Fibroblast of skin of left biceps (primary cell): Measurements from ENCODE around the gene SLC17A9.

ENCODE experiments used
- DNase-seq, 2 experiments: peaks; one replicate each; pipeline ENCODE4 v3.0.0-alpha.2; 2013; ENCODE audit warnings: low read depth in 2 of 2

The SLC17A9 gene

DNA sequence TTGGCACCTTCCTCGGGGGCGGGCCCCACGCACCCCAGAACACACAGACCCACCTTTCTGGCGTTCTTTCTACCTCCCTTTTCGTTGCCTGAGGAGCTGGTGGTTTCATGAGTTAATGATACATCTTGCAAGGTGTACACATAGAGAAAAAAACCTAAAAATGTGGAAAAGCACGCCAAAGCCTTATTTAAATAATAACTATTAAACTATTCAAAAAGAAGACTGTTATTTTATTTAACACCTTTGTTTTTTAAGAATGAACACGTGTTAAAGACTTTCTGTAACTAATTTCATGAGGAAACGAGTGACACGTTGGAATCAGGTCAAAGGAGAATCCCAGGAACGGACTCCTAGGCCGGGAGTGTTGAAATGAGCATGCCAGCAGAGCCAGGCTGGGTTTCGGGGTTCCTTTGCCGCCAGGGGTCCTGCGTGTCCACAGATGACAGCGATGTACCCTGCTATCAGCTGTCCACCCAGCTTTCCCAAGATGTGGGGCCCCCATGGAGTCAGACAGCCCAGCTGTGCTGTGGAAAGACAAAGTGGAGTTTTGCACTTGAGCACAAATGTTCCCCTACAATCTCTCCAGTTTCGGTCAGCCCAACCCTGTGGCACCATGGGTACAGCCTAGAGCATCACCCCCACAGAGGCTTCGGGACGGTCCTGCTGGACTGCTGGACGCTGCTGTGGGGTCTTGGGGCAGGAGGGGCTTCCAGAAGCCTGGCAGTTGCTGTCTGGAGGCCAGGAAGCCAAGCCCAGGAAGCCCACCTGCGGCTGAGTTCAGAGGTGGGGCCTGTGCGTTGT, 16.1 kb downstream of the SLC17A9 start:
- no peak for DNase-seq

DNA sequence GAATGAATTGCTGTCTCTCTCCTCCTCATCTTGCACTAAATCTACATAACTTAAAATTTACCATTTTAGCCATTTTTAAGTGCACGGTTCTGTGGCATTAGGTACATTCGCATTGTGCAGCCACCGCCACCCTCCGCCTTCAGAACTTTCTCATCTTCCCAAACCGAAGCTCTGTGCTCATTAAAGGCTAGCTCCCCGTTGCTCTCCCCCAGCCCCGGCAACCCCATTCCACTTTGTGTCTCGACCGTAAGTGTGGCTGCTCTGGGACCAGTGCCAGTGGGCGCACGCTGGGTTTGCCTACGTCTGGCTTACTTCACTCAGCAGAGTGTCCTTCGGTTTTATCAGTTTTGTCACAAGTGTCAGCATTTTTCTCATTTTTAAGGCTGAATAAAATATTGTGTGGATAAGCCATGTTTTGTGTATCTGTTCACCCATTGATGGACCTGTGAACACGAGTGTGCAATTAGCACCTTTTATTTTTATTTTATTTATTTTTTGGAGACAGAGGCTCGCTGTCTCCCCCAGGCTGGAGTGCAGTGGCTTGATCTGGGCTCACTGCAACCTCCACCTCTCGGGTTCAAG, 16.8 kb downstream of the SLC17A9 start:
- DNase-seq = no peak

DNA sequence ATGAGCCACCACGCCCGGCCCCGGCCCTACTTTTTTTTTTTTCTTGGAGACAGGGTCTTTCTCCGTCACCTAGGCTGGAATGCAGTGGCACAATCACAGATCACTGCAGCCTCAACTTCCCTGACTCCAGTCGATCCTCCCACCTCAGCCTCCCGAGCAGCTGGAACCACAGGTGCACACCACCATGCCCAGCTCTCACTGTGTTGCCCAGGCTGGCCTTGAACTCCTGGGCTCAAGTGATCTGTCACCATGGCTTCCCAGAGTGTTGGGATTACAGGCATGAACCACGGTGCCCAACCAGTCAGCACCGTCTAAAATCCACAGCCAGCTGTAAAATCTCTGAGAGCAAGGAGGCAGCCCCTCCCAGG, 17.4 kb downstream of the SLC17A9 start:
- DNase-seq = no peak

DNA sequence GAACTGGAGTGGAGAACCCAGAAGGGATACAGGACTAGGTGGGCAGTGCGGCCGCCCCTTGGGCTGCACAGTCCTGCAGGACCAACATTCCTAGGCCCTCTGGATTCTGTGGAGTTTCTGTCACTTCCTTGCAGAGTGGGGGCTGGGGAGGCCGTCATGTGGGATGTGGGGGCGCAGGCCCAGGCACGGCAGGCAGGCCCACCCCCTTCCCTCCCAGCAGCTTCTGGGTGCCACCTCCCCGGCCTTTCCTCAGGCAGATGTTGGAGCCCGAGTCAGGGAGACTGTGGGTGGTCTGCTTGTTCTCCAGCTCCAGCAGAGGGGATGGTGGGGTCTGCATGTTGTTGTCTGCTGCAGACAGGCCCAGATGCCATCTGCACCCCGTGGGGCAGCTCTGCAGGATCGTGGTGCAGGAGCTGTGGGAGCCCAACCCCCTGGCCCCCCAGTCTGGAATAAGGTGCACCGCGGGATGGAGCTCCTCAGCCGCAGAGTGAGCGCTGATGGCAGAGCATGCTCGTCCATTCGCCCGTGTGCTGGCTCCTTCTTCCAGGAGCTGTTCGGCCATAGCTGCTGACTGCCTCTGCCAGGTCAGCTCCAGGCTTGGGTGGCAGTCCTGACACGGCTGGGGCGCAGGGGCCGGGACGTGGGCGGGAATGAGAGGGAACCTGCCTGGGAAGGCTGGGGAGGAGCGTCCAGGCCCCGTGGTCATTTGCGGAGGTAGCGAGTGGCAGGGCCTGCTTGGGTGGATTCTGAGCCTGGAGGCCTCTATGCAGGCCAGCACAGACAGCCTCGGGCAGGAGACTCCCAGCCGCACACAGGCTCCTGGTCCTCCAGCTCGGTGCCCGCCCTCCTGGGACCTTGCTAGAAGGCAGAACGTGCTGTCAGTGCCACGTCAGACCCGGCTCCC, 18.1 kb downstream of the SLC17A9 start:
- no peak for DNase-seq

DNA sequence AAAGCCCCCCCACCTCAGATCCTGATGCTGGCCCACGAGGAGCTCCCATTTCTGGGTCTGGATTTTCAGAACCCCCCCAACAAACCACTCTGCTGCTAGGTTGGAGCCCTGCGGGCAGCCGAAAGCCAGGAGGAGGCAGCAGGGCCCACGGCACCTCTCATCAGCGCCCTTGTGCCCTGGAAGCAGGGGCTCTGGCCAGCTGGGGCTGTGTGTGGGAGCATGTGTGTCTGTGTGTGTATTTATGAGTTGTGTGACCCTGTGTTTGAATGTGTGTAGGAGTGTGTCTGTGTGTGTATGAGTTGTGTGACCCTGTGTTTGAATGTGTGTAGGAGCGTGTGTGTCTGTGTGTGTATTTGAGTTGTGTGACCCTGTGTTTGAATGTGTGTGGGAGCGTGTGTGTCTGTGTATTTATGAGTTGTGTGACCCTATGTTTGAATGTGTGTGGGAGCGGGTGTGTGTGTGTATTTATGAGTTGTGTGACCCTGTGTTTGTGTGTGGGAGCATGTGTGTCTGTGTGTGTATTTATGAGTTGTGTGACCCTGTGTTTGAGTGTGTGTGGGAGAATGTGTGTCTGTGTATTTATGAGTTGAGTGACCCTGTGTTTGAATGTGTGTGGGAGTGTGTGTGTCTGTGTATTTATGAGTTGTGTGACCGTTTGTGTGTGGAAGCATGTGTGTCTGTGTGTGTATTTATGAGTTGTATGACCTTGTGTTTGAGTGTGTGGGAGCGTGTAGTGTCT, 18.9 kb downstream of the SLC17A9 start:
- no peak for DNase-seq

DNA sequence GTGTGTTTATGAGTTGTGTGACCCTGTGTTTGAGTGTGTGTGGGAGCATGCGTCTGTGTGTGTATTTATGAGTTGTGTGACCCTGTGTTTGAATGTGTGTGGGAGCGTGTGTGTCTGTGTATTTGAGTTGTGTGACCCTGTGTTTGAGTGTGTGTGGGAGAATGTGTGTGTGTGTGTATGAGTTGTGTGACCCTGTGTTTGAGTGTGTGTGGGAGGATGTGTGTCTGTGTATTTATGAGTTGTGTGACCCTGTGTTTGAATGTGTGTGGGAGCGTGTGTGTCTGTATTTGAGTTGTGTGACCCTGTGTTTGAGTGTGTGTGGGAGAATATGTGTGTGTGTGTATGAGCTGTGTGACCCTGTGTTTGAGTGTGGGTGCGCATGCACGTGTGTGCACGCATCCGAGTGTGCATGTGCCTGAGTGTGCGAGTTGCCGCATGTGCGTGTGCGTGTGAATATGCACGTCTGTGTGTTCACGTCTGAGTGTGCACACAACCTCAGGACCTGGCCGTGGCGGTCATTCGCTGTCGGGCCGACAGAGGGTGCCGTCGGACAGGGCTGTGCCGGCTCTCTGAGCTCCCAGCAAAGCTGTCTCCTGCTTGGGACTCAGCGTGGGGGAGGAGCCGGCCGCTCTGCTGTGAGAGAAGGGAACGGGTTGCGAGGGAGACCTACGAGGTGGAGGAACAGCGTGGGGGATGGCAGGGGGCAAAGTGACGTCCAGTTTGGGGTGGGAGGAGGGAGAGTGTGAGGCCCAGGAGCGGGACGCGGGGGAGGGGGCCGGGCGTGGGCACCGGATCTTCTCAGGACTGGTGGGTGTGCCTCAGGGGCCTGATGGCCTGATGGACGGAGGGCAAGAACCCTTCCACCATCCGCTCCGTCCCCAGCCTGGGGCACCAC, 19.7 kb downstream of the SLC17A9 start:
- DNase-seq = peak; percentile 17 to 31

DNA sequence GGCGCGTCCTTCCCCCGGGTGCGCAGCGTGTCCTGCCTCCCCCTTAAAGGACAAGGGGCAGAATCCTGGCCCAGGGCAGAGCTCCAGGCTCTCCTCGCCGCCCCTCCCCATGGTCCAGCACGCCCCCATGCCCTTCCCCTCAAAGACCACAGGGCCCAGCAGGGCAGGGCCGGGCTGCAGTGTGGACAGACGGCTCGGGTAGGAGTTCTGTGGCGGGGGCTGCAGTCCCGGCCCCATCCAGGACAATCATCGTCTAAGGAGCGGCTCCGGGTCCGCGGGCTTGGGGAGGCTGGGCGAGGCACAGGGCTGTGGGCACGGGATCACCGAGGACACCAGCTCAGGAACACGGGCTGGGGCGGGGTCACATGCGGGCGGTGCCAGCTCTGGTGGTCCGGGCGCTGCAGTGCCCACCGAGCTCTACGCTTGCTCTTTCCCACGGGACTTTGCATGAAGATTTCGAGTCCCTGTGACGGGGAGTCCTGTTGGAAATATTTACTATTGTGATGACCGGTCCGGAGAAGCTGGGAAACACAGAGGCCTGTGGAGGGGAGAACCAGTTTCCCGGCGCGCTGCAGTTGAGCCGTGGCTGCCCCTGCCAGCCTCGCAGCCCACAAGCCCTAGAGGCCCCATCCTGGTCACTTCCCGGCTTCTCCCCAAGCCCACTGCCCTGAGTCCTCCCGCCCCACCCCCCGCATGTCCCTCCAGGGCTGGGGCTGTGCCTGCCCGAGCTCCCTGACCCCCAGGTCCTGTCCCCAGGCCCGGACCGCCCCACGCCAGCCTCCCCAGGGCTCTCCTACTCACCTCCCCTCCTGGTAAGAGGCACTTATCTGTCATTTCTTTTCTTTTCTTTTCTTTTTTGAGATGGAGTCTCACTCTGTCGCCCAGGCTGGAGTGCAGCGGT, 20.6 kb downstream of the SLC17A9 start:
- DNase-seq = no peak

DNA sequence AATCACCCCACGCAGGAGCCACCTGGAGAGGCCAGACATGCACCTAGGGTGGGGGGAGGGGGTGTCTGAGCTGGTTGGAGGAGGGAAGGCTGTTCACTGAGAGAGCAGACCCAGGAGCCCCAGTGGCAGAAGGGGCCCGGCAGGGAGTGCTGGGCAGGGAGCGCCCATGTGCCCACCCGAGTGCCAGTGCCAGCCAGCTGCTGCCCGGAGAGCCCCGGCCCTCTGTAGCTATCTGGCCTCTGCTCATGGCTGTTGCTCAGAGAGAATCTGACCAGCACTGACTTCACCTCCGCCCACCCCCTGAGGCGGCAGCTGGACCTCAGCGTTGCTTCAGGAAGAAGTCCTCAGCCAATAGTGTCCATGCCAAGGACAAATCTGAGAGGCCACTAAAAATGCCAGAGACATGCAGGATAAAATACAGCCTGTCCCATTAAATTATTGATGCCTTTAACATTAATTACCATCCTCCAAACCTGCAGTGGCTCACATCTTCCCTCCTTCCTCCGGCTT, 22.8 kb downstream of the SLC17A9 start:
- DNase-seq = no peak

DNA sequence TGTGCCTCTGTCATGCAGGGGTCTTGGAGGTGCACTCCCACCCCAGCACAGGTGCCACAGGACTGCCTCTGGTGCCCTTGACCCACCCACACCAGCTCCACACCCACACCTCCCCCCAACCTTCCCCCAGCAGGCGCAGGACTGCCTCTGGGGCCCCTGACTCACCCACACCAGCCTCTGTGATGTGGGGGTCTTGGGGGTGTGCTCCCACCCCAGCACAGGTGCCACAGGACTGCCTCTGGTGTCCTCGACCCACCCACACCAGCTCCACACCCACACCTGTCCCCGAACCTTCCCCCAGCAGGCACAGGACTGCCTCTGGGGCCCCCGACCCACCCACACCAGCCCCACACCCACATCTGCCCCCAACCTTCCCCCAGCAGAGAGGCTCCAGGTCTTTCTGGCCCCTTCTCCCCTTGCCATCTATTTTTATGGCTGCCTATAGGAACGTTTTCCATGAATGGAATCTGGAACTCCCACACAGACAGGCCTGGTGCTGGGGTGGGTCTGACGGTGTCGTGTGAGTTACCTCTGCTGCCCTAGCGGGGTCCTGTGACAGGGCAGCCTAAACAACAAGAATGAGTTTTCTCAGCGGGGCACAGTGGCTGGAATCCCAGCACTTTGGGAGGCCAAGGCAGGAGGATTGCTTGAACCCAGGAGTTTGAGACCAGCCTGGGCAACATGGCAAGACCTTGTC, 23.5 kb downstream of the SLC17A9 start:
- no peak for DNase-seq

DNA sequence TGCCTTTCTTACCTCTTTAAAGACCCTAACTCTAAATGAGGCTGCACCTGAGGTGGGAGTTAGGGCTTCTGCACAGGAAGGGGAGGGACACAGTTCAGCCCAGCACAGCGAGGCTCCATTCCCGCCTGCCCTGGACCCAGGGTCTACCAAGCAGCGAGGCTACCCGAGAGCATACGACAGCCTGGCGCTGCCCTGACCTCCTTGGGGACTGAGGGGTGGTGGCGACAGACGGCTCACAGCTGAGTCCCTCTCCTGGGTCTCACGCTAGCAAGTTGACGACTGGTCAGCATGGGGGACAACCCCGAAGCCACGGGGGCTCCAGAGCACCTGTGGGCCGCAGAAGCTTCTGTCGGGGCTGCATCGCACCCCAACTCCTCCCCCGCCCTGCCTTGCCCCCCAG, 24.4 kb downstream of the SLC17A9 start:
- no peak for DNase-seq

DNA sequence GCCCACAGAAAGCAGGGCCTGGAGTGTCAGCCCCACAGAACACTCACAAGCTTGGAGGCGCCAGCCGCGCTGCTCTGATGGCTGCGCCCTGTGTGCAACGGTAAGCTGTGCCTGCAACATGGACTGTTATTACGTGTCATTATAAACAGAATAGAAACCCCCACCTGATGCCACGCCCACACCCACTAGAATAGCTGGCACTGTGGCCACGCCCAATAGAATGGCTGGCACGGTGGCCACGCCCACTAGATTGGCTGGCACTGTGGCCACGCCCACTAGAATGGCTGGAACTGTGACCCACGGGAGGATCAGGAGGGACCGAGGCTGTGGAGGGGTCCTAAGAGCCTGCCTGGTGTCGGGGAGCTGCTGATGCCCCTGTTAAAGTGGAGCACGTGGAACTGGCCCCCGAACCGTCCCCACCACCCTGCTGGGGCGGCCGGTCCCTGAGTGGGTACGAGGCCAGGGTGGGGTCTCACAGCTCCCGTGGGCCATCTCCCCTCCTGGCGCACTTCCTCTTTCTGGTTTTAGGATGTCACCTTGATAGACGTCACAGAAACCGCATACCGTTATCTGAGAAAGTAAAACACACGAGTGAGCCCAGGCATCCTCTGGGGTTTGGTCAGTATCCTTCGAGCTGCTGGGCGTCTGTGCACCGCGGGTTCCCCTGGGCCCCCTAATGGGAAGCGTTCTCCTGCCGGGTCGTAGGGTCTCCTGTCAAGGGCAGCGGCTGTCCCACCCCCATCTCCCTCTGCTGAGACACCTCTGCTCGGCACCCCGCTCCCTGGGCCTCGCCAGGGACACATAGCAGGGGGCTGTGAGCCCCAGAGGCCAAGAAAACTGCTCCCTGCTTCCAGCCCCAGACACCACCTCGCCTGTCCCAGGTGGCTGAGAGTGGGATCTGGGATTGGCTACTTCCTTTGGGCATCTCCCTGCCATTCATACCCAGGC, 25.4 kb downstream of the SLC17A9 start:
- no peak for DNase-seq

DNA sequence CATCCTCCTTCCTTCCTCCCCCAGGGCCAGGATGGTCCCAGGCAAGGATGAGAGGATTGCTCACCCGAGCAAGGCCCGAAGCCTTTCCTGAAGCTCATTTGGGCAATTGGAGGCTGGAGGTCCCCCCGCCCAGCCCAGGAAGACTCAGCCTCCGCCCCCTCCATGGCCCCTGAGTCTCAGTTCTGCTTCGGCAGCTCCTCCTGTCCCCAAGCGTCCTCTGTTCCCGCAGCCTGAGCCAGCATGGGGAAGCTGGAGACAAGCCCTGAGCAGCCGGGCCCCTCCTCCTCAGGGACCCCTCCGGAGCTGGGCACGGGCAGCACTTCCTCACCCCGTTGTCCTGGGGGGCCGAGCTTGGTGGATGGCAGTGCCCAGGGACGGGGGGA, 26.0 kb downstream of the SLC17A9 start:
- DNase-seq = no peak

DNA sequence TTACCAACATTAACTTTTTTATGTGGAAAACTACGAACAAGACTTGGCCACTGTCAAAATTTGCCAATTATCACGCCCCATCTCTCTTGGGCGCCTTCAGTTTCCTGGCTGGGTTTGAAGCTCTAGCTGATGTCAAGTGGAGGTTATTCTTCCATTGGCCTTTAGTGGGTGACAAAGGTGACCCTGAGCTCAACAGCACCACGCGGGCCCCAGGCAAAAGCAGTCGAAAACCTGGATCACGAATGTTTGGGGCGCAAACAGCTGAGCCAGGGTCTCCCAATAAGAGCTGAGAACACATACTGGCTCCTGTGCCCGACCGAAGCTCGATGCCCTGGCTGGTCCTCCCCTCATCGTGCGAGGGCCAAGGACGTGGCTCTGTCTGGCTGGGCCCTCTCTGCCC, 26.8 kb downstream of the SLC17A9 start:
- DNase-seq = no peak

DNA sequence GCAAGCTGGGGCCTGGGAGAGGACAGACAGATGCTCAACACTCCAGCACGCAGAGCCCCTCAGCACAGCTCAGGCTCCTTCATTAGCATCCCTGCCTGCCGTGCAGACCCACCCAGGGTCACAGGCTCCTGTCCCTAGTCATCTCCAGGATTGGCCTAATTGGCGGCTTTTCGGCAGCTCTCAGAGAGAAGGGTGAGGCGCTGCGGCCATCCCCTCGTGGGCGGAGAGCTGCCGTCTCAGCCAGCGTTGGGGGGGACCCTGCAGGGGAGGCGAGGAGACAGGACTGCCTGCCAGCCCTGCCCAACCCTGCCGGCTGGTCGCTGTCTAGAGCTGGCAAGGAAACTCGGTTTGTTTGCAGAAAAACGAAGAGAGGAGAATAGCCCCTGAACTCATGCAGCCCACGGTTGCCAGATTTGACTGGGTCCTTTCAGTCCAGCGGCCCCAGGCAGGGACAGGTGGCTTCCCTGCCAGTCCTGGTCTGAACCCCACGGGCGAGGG, 27.4 kb downstream of the SLC17A9 start:
- DNase-seq = no peak

DNA sequence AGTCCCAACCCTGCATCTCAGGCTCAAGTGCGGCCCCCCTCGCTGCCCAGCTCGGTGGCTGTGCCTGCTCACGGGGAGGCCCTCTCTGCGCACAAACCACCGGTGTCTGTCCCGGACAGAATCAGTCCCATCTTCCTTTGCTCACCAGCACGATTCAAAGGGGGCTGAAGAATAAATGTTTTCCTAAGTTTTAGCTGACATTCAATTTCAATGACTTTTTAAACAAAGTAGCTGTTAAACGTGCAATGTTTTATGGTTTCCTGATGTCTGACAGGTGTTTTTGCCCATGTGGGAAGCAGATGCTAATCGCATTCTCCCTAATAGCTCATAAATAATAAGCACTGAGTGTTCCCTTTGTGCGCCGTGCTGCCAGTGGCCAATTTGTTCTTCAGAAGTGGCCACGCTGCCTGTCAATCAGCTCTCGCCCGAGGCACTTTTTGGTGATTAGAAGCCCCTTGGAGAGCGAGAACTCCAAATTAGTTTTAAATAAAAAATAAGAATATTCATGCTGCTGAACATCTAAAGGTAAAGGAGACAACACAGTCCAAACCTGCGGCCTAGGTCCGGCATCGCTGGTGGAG, 28.0 kb downstream of the SLC17A9 start:
- no peak for DNase-seq

DNA sequence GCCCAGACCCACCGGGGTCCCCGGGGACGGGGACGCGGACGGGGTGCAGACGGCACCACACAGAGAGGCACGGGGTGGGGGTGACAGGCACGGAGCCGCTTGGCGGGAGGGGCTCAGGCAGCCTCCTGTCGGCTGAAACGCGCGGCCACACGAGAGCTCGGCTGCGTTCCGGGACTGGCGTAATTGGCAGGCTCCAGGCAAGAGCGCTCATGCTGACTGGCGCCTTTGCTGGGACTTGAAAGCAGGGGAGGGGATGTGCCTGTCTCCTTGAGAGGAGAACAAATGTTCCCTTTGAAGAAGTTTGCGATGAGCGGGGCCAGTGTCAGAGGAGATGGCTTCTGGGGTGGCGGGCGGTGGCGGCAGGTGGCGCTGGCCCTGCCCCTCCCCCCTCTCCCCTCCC, 28.5 kb downstream of the SLC17A9 start:
- no peak for DNase-seq
